HCT116 (cell line): ENCODE data around the gene KIRREL3. TPM values are rescaled to one million over a fixed set of nuclear protein-coding genes. Genes with fewer than 3 reads are reported as not detected.

Experiments used
- ATAC-seq: fragments of 200-7000 bp; cut with Tn5 transposase; 2 replicates; pipeline ENCODE4 v1.9.1; 2020; ENCODE audit warnings: mild to moderate bottlenecking, moderate library complexity
- BruUV-seq: library from RNA; stranded (reverse); fragments of 400-500 nt; replicated peaks from 2 replicates; lab custom pipeline; 2021; lab: Mats Ljungman, UMichigan
- CTCF ChIA-PET: fragments of 300-600 bp; sonication (Branson Sonifier 250); formaldehyde crosslinking; loops from one replicate; lab custom pipeline; 2021; ENCODE audit warnings: antibody characterized with exemption; lab: Charles Lee
- POLR2A ChIA-PET: fragments of 300-600, 350-600 bp; sonication (Branson Sonifier 250); formaldehyde crosslinking; loops from one replicate; lab custom pipeline; 2021; ENCODE audit warnings: antibody characterized with exemption; lab: Charles Lee
- RAD21 ChIA-PET, 2 experiments: fragments of 300-600 bp; sonication (Branson Sonifier 250); formaldehyde crosslinking; loops; one replicate each; lab custom pipeline; 2023; ENCODE audit warnings: low total read pairs in 2 of 2; ENCODE audit not compliant: uncharacterized antibody in 2 of 2, unreplicated experiment in 2 of 2, low non-redundant PET in 1 of 2; lab: Charles Lee
- DNase-seq: peaks from one replicate; pipeline ENCODE4 v3.0.0-alpha.2; 2010; ENCODE audit warnings: low read depth, low spot score
- H2AFZ ChIP-seq: fragments of 200-600 bp; shearing (Covaris generic), sonication (generic); 2 replicates; pipeline ENCODE4 v1.6.1; 2017; ENCODE audit warnings: low read depth, mixed run types, mixed read lengths, antibody characterized with exemption, low read length; ENCODE audit not compliant: poor library complexity, severe bottlenecking
- H3K27ac ChIP-seq: 2 replicates; pipeline ENCODE4 v1.5.1; 2012; ENCODE audit warnings: low read depth, low read length
- H3K27me3 ChIP-seq: fragments of 200-600 bp; sonication (generic); 2 replicates; pipeline ENCODE4 v1.6.1; 2016; ENCODE audit warnings: mixed run types, low read length, mixed read lengths; ENCODE audit not compliant: insufficient read depth
- H3K36me3 ChIP-seq, 2 experiments: fragments of 200-500 bp in 1 of 2; fragments of 200-600 bp in 1 of 2; sonication (Bioruptor generic) in 1 of 2; sonication (generic) in 1 of 2; 2 replicates each; pipeline versions ENCODE4 v1.5.1 to v1.6.1; 2014 to 2016; ENCODE audit warnings: low read length in 2 of 2, inconsistent platforms in 1 of 2, mixed read lengths in 1 of 2, mixed run types in 1 of 2; ENCODE audit not compliant: insufficient read depth in 2 of 2, control insufficient read depth in 1 of 2
- H3K4me1 ChIP-seq, 2 experiments: fragments of 200-600 bp in 1 of 2; sonication (generic) in 1 of 2; 2 replicates each; pipeline versions ENCODE4 v1.5.1 to v1.6.1; 2012 to 2017; ENCODE audit warnings: low read length in 2 of 2, inconsistent platforms in 1 of 2, mild to moderate bottlenecking in 1 of 2, mixed read lengths in 1 of 2, mixed run types in 1 of 2, moderate library complexity in 1 of 2; ENCODE audit not compliant: insufficient read depth in 2 of 2, control insufficient read depth in 1 of 2
- H3K4me2 ChIP-seq: fragments of 200-600 bp; sonication (generic); 2 replicates; pipeline ENCODE4 v1.6.1; 2017; ENCODE audit warnings: mixed run types, low read length, mixed read lengths
- H3K4me3 ChIP-seq, 2 experiments: fragments of 200-600 bp in 1 of 2; sonication (generic) in 1 of 2; replicated peaks in 1 of 2; 2 replicates each; pipeline ENCODE4 v1.5.1; 2011 to 2016; ENCODE audit warnings: low read length in 2 of 2, control low read depth in 1 of 2, low read depth in 1 of 2, mild to moderate bottlenecking in 1 of 2, mixed read lengths in 1 of 2, mixed run types in 1 of 2
- H3K79me2 ChIP-seq: fragments of 200-600 bp; sonication (generic); 2 replicates; pipeline ENCODE4 v1.6.1; 2017; ENCODE audit warnings: mild to moderate bottlenecking, mixed run types, low read length, moderate library complexity, mixed read lengths; ENCODE audit not compliant: insufficient read depth
- H3K9ac ChIP-seq: fragments of 200-600 bp; sonication (generic); 2 replicates; pipeline ENCODE4 v1.6.1; 2016; ENCODE audit warnings: low read length, mixed read lengths
- H3K9me2 ChIP-seq: fragments of 200-600 bp; sonication (generic), shearing (Covaris generic); 2 replicates; pipeline ENCODE4 v1.6.1; 2017; ENCODE audit warnings: mixed run types, mild to moderate bottlenecking, moderate library complexity; ENCODE audit not compliant: insufficient read depth
- H3K9me3 ChIP-seq, 2 experiments: fragments of 200-500 bp in 1 of 2; fragments of 200-600 bp in 1 of 2; sonication (Bioruptor generic) in 1 of 2; sonication (generic) in 1 of 2; 2 replicates each; pipeline ENCODE4 v1.6.1; 2014 to 2017; ENCODE audit warnings: low read length in 2 of 2, mixed read lengths in 2 of 2, inconsistent platforms in 1 of 2, low read depth in 1 of 2, mild to moderate bottlenecking in 1 of 2, mixed run types in 1 of 2, moderate library complexity in 1 of 2; ENCODE audit not compliant: control insufficient read depth in 1 of 2, insufficient read depth in 1 of 2
- H4K20me1 ChIP-seq: fragments of 200-600 bp; sonication (generic), shearing (Covaris generic); 2 replicates; pipeline ENCODE4 v1.6.1; 2017; ENCODE audit warnings: mixed run types, mild to moderate bottlenecking, moderate library complexity; ENCODE audit not compliant: insufficient read depth
- EZH2 ChIP-seq: fragments of 200-600 bp; sonication (generic); IDR thresholded peaks from 2 replicates; pipeline ENCODE4 v1.6.1; 2017; ENCODE audit warnings: antibody characterized with exemption, mixed run types
- POLR2A ChIP-seq: IDR thresholded peaks from 2 replicates; pipeline ENCODE4 v1.7.0; 2011; ENCODE audit warnings: borderline replicate concordance; ENCODE audit not compliant: insufficient read depth, insufficient read length; ENCODE audit errors: extremely low read depth
- POLR2AphosphoS5 ChIP-seq: IDR thresholded peaks from 2 replicates; pipeline ENCODE4 v1.6.1; 2011; ENCODE audit warnings: mild to moderate bottlenecking, low read depth, low read length, moderate library complexity
- RAD21 ChIP-seq: IDR thresholded peaks from 2 replicates; pipeline ENCODE4 v1.6.1; 2012; ENCODE audit warnings: low read depth, mild to moderate bottlenecking
- SRF ChIP-seq: IDR thresholded peaks from 2 replicates; pipeline ENCODE4 v1.6.1; 2012; ENCODE audit warnings: low read depth
- YY1 ChIP-seq: IDR thresholded peaks from 2 replicates; pipeline ENCODE4 v1.6.1; 2011; ENCODE audit warnings: low read length, low read depth, moderate library complexity, mild to moderate bottlenecking; ENCODE audit not compliant: insufficient replicate concordance; ENCODE audit errors: extremely low read depth
- intact Hi-C: fragments of 100-400 bp; cut with micrococcal nuclease; formaldehyde crosslinking; loops from 2 replicates; pipeline ENCODE4 v1.10.0; 2022
- total RNA-seq: library from RNA; stranded (reverse); gene quantifications from one replicate; pipeline ENCODE4 v1.2.1, GENCODE V29; 2021; ENCODE audit not compliant: unreplicated experiment
- TF ChIP-seq, protein P1 (sequence below), 3 experiments: fragments of 200-600 bp in 1 of 3; sonication (generic) in 1 of 3; IDR thresholded peaks in 2 of 3; conservative IDR thresholded peaks in 1 of 3; 2 replicates each; pipeline ENCODE4 v1.5.1; 2012 to 2017; ENCODE audit warnings: low read depth in 2 of 3, low read length in 2 of 3, antibody characterized with exemption in 1 of 3, borderline replicate concordance in 1 of 3, control low read depth in 1 of 3, mild to moderate bottlenecking in 1 of 3, mixed read lengths in 1 of 3, mixed run types in 1 of 3, moderate library complexity in 1 of 3; ENCODE audit not compliant: insufficient read depth in 1 of 3

The KIRREL3 gene
- total RNA-seq, 1 experiment from 2014 or later: not detected

DNA sequence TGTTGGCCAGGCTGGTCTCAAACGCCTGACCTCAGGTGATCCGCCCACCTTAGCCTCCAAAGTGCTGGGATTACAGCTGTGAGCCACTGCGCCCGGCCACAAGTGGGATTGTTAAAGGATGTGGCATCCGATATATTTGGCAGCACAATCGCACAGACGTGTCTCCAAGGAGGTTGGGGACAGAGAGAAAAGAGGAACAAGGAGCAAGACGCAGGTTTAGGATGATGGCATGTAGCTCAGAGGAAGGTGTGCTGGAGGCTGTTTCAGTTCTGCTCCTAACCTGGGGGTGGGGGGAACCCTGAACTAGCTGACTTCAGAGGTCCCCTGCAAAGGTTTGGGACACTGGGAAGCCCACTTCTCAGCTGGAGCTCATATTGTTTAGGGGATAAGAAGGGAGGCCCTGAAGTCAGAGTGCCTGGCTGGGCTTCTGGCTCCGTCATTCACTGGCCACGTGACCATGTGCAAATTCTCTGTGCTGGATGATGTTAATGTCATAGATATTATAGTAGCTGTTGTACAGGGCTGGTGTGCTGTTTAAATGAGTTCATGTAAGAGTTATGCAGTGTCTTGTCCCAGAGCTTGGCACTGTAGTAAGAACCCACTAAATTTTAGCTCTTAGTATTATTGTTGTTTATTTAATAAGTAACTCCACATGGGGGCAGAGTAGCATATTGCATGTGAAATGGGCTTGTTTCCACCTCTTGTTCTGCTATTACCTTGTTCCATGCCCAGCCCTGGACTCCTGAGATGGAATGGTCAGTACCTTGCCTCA is 515.4 kb downstream of the KIRREL3 start:
- RAD21 ChIA-PET: interaction anchor here in 1 of 2 experiments (1.6 kb wide), 1 partner anchor 122 kb away, joined by 3 read pairs; no protein-coding TSS in a partner anchor
- no peak overlapping the region for H3K4me3 ChIP-seq
- no peak overlapping the region for H3K27ac ChIP-seq
- DNase-seq (no peak), ATAC-seq (peak; percentile 20; the same call in 1 of the 2 replicates)
- peaks cover 2 to 7% of the 10 kb centered on the region in 2 experiments; a peak in 3 of 4 replicates for H3K4me1 ChIP-seq
- no peaks in the 10 kb centered on the region for H4K20me1 ChIP-seq
- H3K9me3 ChIP-seq: no peaks in the 10 kb centered on the region
- CTCF ChIA-PET: interaction anchor here (1.0 to 2.1 kb wide), 5 partner anchors 13 to 505 kb away, joined by 3 to 11 read pairs (median 5); no protein-coding TSS in a partner anchor
- intact Hi-C loops: no loop called here
- no peaks in the 10 kb centered on the region for H3K79me2 ChIP-seq
- POLR2A ChIA-PET: no interaction called here
- BruUV-seq: no TSS peak
- no peaks in the 10 kb centered on the region for H3K36me3 ChIP-seq
- no peak for TF ChIP-seq YY1
- no peak for TF ChIP-seq POLR2A
- TF ChIP-seq SRF: no peak
- no peak for TF ChIP-seq EZH2
- TF ChIP-seq, protein P1, sequence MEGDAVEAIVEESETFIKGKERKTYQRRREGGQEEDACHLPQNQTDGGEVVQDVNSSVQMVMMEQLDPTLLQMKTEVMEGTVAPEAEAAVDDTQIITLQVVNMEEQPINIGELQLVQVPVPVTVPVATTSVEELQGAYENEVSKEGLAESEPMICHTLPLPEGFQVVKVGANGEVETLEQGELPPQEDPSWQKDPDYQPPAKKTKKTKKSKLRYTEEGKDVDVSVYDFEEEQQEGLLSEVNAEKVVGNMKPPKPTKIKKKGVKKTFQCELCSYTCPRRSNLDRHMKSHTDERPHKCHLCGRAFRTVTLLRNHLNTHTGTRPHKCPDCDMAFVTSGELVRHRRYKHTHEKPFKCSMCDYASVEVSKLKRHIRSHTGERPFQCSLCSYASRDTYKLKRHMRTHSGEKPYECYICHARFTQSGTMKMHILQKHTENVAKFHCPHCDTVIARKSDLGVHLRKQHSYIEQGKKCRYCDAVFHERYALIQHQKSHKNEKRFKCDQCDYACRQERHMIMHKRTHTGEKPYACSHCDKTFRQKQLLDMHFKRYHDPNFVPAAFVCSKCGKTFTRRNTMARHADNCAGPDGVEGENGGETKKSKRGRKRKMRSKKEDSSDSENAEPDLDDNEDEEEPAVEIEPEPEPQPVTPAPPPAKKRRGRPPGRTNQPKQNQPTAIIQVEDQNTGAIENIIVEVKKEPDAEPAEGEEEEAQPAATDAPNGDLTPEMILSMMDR (IDR thresholded peaks at IDR 0.05 in 2 of 3, conservative IDR thresholded peaks at IDR 0.05 in 1 of 3; ENCODE audit: borderline replicate concordance in 1 of 3, insufficient read depth in 1 of 3, low read depth in 2 of 3, low read length in 2 of 3): peak in 2 of 3 experiments; percentile 4 to 7; a peak in 1 of 6 replicates
- no peak for TF ChIP-seq POLR2AphosphoS5
- TF ChIP-seq RAD21: peak; percentile 33
- H3K27me3 ChIP-seq: no peaks in the 10 kb centered on the region
- no peaks in the 10 kb centered on the region for H3K9me2 ChIP-seq
- no peak overlapping the region for H3K4me2 ChIP-seq
- H2AFZ ChIP-seq: no peak overlapping the region
- H3K9ac ChIP-seq: no peak overlapping the region
